Measurements from ENCODE around the gene DYNC1I2. TPM values are rescaled to one million over a fixed set of nuclear protein-coding genes. Genes with fewer than 3 reads are reported as not detected.
"Not testable (repeated sequence)": the region's sequence is repeated elsewhere in the genome, so short reads cannot be mapped to it uniquely, and the experiment has no call there.

DYNC1I2 gene
- total RNA-seq, 1 donor: 135 TPM

GRCh38 chr2:171772373-171772772, 85.1 kb downstream of the DYNC1I2 start:
- no peak overlapping the region for H3K4me3 ChIP-seq (ENCODE audit: low read depth, low read length)
- no peak for TF ChIP-seq CTCF (IDR thresholded peaks at IDR 0.05; ENCODE audit: insufficient read depth, low read depth, low read length)
- DNase-seq (ENCODE audit: low read depth): no peak

GRCh38 chr2:171774581-171774980, 87.3 kb downstream of the DYNC1I2 start:
- not testable (repeated sequence) for DNase-seq (ENCODE audit: low read depth); H3K4me3 ChIP-seq (ENCODE audit: low read depth, low read length)

- TF ChIP-seq CTCF (IDR thresholded peaks at IDR 0.05; ENCODE audit: insufficient read depth, low read depth, low read length): no peak
- no peak overlapping the region for H3K4me3 ChIP-seq (ENCODE audit: low read depth, low read length)
- no peak for DNase-seq (ENCODE audit: low read depth)
Observed at GRCh38 chr2:171778515-171778914, 91.2 kb downstream of the DYNC1I2 start.

- no peak for TF ChIP-seq CTCF (IDR thresholded peaks at IDR 0.05; ENCODE audit: insufficient read depth, low read depth, low read length)
- DNase-seq (ENCODE audit: low read depth): no peak
- H3K4me3 ChIP-seq (ENCODE audit: low read depth, low read length): no peak overlapping the region
Observed at GRCh38 chr2:171785450-171785849, 98.2 kb downstream of the DYNC1I2 start.

GRCh38 chr2:171787333-171788072, 100.2 kb downstream of the DYNC1I2 start:
- H3K4me3 ChIP-seq (ENCODE audit: low read depth, low read length): no peak overlapping the region
- no peak for DNase-seq (ENCODE audit: low read depth)
- TF ChIP-seq CTCF (IDR thresholded peaks at IDR 0.05; ENCODE audit: insufficient read depth, low read depth, low read length): no peak

GRCh38 chr2:171788316-171788993, 101.2 kb downstream of the DYNC1I2 start:
- no peak for TF ChIP-seq CTCF (IDR thresholded peaks at IDR 0.05; ENCODE audit: insufficient read depth, low read depth, low read length)

GRCh38 chr2:171789956-171790355, 102.7 kb downstream of the DYNC1I2 start:
- no peak for DNase-seq (ENCODE audit: low read depth)
- no peak overlapping the region for H3K4me3 ChIP-seq (ENCODE audit: low read depth, low read length)
- TF ChIP-seq CTCF (IDR thresholded peaks at IDR 0.05; ENCODE audit: insufficient read depth, low read depth, low read length): no peak

More at GRCh38 chr2:171788316-171788993, 101.2 kb downstream of the DYNC1I2 start:
- DNase-seq (ENCODE audit: low read depth): no peak
- H3K4me3 ChIP-seq (ENCODE audit: low read depth, low read length): no peak overlapping the region

Measured in fibroblast of villous mesenchyme (primary cell).